Mammary microvascular endothelial cell (primary cell): Measurements from ENCODE around the gene VSTM2B. TPM values are rescaled to one million over a fixed set of nuclear protein-coding genes. Genes with fewer than 3 reads are reported as not detected.

Source experiments
- total RNA-seq: library from RNA; depleted of rRNA; stranded (reverse); fragments of >200 nt; gene quantifications from 2 replicates; pipeline ENCODE4 v1.2.3, GENCODE V29; 2015

VSTM2B gene
- total RNA-seq, result not detected in 2 replicates

GRCh38 chr19:29525901-29526729 lies at the start of gene VSTM2B:
TSS of gene VSTM2B (plus strand) at chr19:29525994. CDS start at chr19:29526584, 590 bp downstream.

GRCh38 chr19:29605653-29606419 lies 80.0 kb downstream of the VSTM2B start, which contains the start of gene POP4:
TSS of gene POP4 (plus strand) at chr19:29606283. CDS start at chr19:29606319, 36 bp downstream.

Other genes with a start within 250 kb of the VSTM2B start
- 72.3 and 89.3 TPM in 2 replicates for gene POP4, start 80.3 kb downstream of the VSTM2B start, total RNA-seq
- gene PLEKHF1, start 139.5 kb downstream of the VSTM2B start, total RNA-seq, result 12.1 and 16.1 TPM in 2 replicates
- gene C19orf12, start 189.3 kb downstream of the VSTM2B start, total RNA-seq, result 33.1 and 36.6 TPM in 2 replicates